Neuronal stem cell (in vitro differentiated cells): Measurements from ENCODE around the gene WASL.

Experiments
- DNase-seq: peaks from one replicate; pipeline ENCODE4 v3.0.0-alpha.2; 2013; ENCODE audit warnings: low spot score
- H2AFZ ChIP-seq: one replicate; pipeline ENCODE4 v1.6.1; 2013; ENCODE audit warnings: mild to moderate bottlenecking, low read length, inconsistent platforms
- H2AK5ac ChIP-seq: 2 replicates; pipeline ENCODE4 v1.6.1; 2013; ENCODE audit warnings: low read depth, mild to moderate bottlenecking, inconsistent platforms, low read length, moderate library complexity, mixed read lengths
- H2BK120ac ChIP-seq: 2 replicates; pipeline ENCODE4 v1.6.1; 2013; ENCODE audit warnings: low read depth, mild to moderate bottlenecking, inconsistent platforms, low read length, moderate library complexity, mixed read lengths
- H2BK12ac ChIP-seq: one replicate; pipeline ENCODE4 v1.6.1; 2013; ENCODE audit warnings: low read length, inconsistent platforms
- H2BK15ac ChIP-seq: 2 replicates; pipeline ENCODE4 v1.6.1; 2013; ENCODE audit warnings: mild to moderate bottlenecking, low read length, inconsistent platforms, mixed read lengths
- H2BK5ac ChIP-seq: one replicate; pipeline ENCODE4 v1.6.1; 2013; ENCODE audit warnings: inconsistent platforms, mild to moderate bottlenecking, low read length, moderate library complexity
- H3K14ac ChIP-seq: one replicate; pipeline ENCODE4 v1.6.1; 2013; ENCODE audit warnings: low read length, inconsistent platforms
- H3K18ac ChIP-seq: 2 replicates; pipeline ENCODE4 v1.6.1; 2013; ENCODE audit warnings: low read length, inconsistent platforms
- H3K23ac ChIP-seq: 2 replicates; pipeline ENCODE4 v1.6.1; 2013; ENCODE audit warnings: low read depth, mild to moderate bottlenecking, mixed read lengths, low read length, inconsistent platforms; ENCODE audit not compliant: poor library complexity
- H3K27ac ChIP-seq: replicated peaks from 3 replicates; pipeline ENCODE4 v1.5.1; 2013; ENCODE audit warnings: low read length, inconsistent platforms
- H3K27me3 ChIP-seq, 3 experiments: 2 replicates each; pipeline ENCODE4 v1.6.1; 2013; ENCODE audit warnings: low read length in 3 of 3, mild to moderate bottlenecking in 2 of 3, inconsistent platforms in 1 of 3, low read depth in 1 of 3, mixed read lengths in 1 of 3, moderate library complexity in 1 of 3; ENCODE audit not compliant: control insufficient read depth in 3 of 3, insufficient read depth in 3 of 3
- H3K36me3 ChIP-seq, 2 donors: replicated peaks in 1 of 2; 2 replicates each; pipeline ENCODE4 v1.6.1; 2013; ENCODE audit warnings: low read length in 2 of 2; ENCODE audit not compliant: control insufficient read depth in 2 of 2, insufficient read depth in 2 of 2
- H3K4ac ChIP-seq: 2 replicates; pipeline ENCODE4 v1.6.1; 2013; ENCODE audit warnings: inconsistent platforms, mild to moderate bottlenecking, low read length, moderate library complexity
- H3K4me1 ChIP-seq, 2 donors: 1 replicate in 1 of 2; 2 replicates in 1 of 2; pipeline ENCODE4 v1.6.1; 2013; ENCODE audit warnings: low read length in 2 of 2, low read depth in 1 of 2; ENCODE audit not compliant: control insufficient read depth in 2 of 2, insufficient read depth in 1 of 2
- H3K4me2 ChIP-seq: one replicate; pipeline ENCODE4 v1.6.1; 2013; ENCODE audit warnings: mild to moderate bottlenecking, low read length, inconsistent platforms; ENCODE audit not compliant: insufficient read depth, poor library complexity, severe bottlenecking
- H3K4me3 ChIP-seq, 2 donors: 2 replicates each; pipeline ENCODE4 v1.5.1; 2013; ENCODE audit warnings: low read length in 2 of 2, mild to moderate bottlenecking in 2 of 2, inconsistent platforms in 1 of 2, moderate library complexity in 1 of 2
- H3K79me1 ChIP-seq: one replicate; pipeline ENCODE4 v1.6.1; 2013; ENCODE audit warnings: low read depth, mild to moderate bottlenecking, inconsistent platforms, low read length, moderate library complexity
- H3K9ac ChIP-seq: one replicate; pipeline ENCODE4 v1.6.1; 2013; ENCODE audit warnings: mild to moderate bottlenecking, low read depth, low read length, inconsistent platforms; ENCODE audit not compliant: poor library complexity
- H3K9me3 ChIP-seq, 2 donors: replicated peaks in 1 of 2; 2 replicates each; pipeline versions ENCODE3 to v1.6.1; 2013; ENCODE audit warnings: low read length in 2 of 2, mild to moderate bottlenecking in 2 of 2, inconsistent platforms in 1 of 2, low read depth in 1 of 2, mixed read lengths in 1 of 2, moderate library complexity in 1 of 2; ENCODE audit not compliant: control insufficient read depth in 2 of 2, insufficient read depth in 1 of 2
- H4K8ac ChIP-seq: one replicate; pipeline ENCODE4 v1.6.1; 2013; ENCODE audit warnings: low read depth, mild to moderate bottlenecking, inconsistent platforms, low read length, moderate library complexity
- H4K91ac ChIP-seq: one replicate; pipeline ENCODE4 v1.6.1; 2013; ENCODE audit warnings: low read length, low read depth, mild to moderate bottlenecking, inconsistent platforms; ENCODE audit not compliant: poor library complexity
- WGBS, 2 donors: extraction: QIAGEN DNeasy Blood & Tissue Kit; methylation state at CpG; one replicate each; pipeline ENCODE4 v1.1.7; 2013; ENCODE audit warnings: missing lambda C conversion rate in 2 of 2, mixed read lengths in 1 of 2; ENCODE audit not compliant: insufficient read length in 2 of 2, insufficient replicate concordance in 1 of 2; ENCODE audit errors: extremely low coverage in 2 of 2; 5-methylcytosine and 5-hydroxymethylcytosine counted together

The WASL gene

DNA sequence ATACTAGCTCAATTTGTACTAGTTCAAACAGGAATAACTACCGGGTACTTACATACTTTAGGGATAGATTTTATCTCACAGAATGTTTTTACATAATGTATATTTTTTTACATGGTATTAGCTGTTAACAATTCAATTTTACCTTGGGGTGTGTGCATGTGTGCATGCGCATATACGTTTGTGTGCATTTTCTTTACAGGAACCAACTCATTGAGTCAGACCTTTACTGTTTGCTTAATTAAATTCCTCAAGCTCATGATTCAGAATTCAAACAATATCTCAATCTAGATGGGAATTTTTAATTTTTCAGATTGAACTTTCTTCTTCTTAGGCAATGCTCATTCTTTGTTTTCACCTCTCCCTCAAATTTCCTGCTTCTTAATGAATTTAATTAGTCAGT is 24.7 kb upstream of the WASL start:
- no peak overlapping the region for H3K4me3 ChIP-seq
- no peak overlapping the region for H3K4ac ChIP-seq
- H2AK5ac ChIP-seq = no peak overlapping the region
- H3K9ac ChIP-seq = no peak overlapping the region
- no peak overlapping the region for H3K14ac ChIP-seq
- H2AFZ ChIP-seq = no peak overlapping the region
- DNase-seq = no peak
- H3K4me1 ChIP-seq = no peaks in the 10 kb centered on the region
- no peak overlapping the region for H2BK15ac ChIP-seq
- H3K27me3 ChIP-seq = no peaks in the 10 kb centered on the region
- H3K4me2 ChIP-seq = no peak overlapping the region
- H3K9me3 ChIP-seq = no peaks in the 10 kb centered on the region
- H3K18ac ChIP-seq = no peak overlapping the region
- no peaks in the 10 kb centered on the region for H3K36me3 ChIP-seq
- H2BK5ac ChIP-seq = no peak overlapping the region
- no peaks in the 10 kb centered on the region for H3K79me1 ChIP-seq
- H4K8ac ChIP-seq = no peak overlapping the region
- no peak overlapping the region for H3K23ac ChIP-seq
- WGBS, 2 donors = no CpG with 5 or more reads among the region's 3 CpGs
- no peak overlapping the region for H2BK120ac ChIP-seq
- no peak overlapping the region for H2BK12ac ChIP-seq
- H4K91ac ChIP-seq = no peak overlapping the region
- no peak overlapping the region for H3K27ac ChIP-seq

DNA sequence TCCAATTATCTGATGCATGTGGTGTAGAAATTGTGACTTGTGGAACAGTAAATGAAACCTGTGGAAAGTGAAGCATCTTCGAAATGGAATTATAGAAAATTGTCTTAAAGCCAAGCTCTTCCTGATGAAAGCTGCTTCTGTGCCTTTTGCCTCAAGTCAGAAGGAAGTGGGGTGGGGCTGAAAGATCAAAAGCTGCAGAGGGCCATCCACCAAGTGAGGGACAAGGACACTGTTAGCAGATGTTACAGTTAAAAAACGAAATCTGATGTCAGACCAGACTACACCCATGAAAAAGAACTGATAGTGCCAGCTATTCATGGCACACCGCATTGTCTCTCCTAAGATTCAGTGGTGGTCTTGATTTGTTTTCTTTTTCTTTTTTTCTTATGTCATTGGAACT is 23.8 kb upstream of the WASL start:
- WGBS, 2 donors = no CpG with 5 or more reads among the region's 3 CpGs
- no peak overlapping the region for H3K14ac ChIP-seq

DNA sequence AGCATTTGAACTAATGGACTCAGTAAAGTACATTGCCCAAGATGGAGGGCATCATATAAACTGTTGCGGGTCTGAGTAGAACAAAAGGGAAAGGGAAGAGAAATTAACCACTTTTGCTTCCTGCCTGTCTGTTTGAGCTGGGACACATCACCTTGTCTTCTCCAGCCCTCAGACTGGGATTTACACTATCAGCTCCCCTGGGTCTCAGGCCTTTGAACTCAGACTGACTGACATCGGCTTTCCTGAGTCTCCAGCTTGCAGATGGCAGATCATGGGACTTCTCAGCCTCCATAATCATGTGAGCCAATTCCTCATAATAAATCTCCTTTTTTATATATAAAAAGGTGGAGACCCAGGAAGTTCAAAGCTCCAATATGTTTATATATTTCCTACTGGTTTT is 23.0 kb upstream of the WASL start:
- H2BK120ac ChIP-seq = no peak overlapping the region
- no peaks in the 10 kb centered on the region for H3K36me3 ChIP-seq
- H2BK15ac ChIP-seq = no peak overlapping the region
- H2BK5ac ChIP-seq = no peak overlapping the region
- H3K4ac ChIP-seq = no peak overlapping the region
- no CpG with 5 or more reads among the region's 2 CpGs for WGBS, 2 donors
- no peak overlapping the region for H3K9ac ChIP-seq
- no peak overlapping the region for H4K91ac ChIP-seq
- H3K27me3 ChIP-seq = no peaks in the 10 kb centered on the region
- no peaks in the 10 kb centered on the region for H3K4me1 ChIP-seq
- no peak overlapping the region for H2AFZ ChIP-seq
- no peak overlapping the region for H3K27ac ChIP-seq
- no peak overlapping the region for H2AK5ac ChIP-seq
- DNase-seq = no peak
- H3K4me3 ChIP-seq = no peak overlapping the region
- no peak overlapping the region for H2BK12ac ChIP-seq
- H3K23ac ChIP-seq = no peak overlapping the region
- no peak overlapping the region for H3K18ac ChIP-seq
- H3K4me2 ChIP-seq = no peak overlapping the region
- H3K9me3 ChIP-seq = no peaks in the 10 kb centered on the region
- H3K14ac ChIP-seq = no peak overlapping the region
- H4K8ac ChIP-seq = no peak overlapping the region
- H3K79me1 ChIP-seq = no peaks in the 10 kb centered on the region

More for the DNA sequence above, 23.8 kb upstream of the WASL start:
- Histone ChIP-seq H3K23ac (no peak overlapping the region), H3K4ac (no peak overlapping the region), H4K91ac (no peak overlapping the region), H2BK5ac (no peak overlapping the region), H3K18ac (no peak overlapping the region), H3K4me3 (no peak overlapping the region), H3K27me3 (no peaks in the 10 kb centered on the region), H4K8ac (no peak overlapping the region), H3K9me3 (no peaks in the 10 kb centered on the region), H2BK15ac (no peak overlapping the region), H2AK5ac (no peak overlapping the region), H3K9ac (no peak overlapping the region), H3K4me2 (no peak overlapping the region), H3K4me1 (no peaks in the 10 kb centered on the region), H2AFZ (no peak overlapping the region), H2BK120ac (no peak overlapping the region), H2BK12ac (no peak overlapping the region), H3K36me3 (no peaks in the 10 kb centered on the region), H3K79me1 (no peaks in the 10 kb centered on the region), H3K27ac (no peak overlapping the region)
- DNase-seq = no peak

DNA sequence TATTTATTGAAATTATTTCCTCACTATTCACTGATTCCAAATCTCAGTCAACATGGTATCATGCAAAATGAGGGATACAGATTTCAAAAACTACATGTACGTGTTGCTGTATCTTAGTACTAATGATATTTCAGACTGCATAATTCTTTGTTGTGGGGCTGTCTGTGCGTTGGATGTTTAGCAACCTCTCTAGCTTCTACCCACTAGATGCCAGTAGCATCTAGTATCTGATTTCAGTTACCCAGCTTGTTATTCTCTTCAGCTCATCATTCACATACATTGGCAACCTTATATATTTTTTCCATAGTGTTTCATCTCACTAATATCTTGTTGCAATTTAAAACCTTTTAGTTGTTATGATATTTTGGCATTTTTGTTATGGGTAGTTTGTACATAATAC is 22.5 kb upstream of the WASL start:
- no peak overlapping the region for H3K4me2 ChIP-seq
- H2BK120ac ChIP-seq = no peak overlapping the region
- H3K79me1 ChIP-seq = no peaks in the 10 kb centered on the region
- H2BK12ac ChIP-seq = no peak overlapping the region
- H3K4me3 ChIP-seq = no peak overlapping the region
- H3K18ac ChIP-seq = no peak overlapping the region
- no peak overlapping the region for H3K9ac ChIP-seq
- H3K4me1 ChIP-seq = no peaks in the 10 kb centered on the region
- H3K4ac ChIP-seq = no peak overlapping the region
- H3K23ac ChIP-seq = no peak overlapping the region
- H3K14ac ChIP-seq = no peak overlapping the region
- no peak overlapping the region for H4K91ac ChIP-seq
- no peak overlapping the region for H2BK5ac ChIP-seq
- H3K36me3 ChIP-seq = no peaks in the 10 kb centered on the region
- H3K27ac ChIP-seq = no peak overlapping the region
- no peak overlapping the region for H2AFZ ChIP-seq
- H2AK5ac ChIP-seq = no peak overlapping the region
- H2BK15ac ChIP-seq = no peak overlapping the region
- no CpG with 5 or more reads among the region's 2 CpGs for WGBS, 2 donors
- no peaks in the 10 kb centered on the region for H3K9me3 ChIP-seq
- no peak for DNase-seq
- H3K27me3 ChIP-seq = no peaks in the 10 kb centered on the region
- no peak overlapping the region for H4K8ac ChIP-seq
